Adipocyte (in vitro differentiated cells): ENCODE results near the gene WDR47.

Experiments
- DNase-seq: peaks from one replicate; pipeline ENCODE4 v3.0.0-alpha.2; 2015; ENCODE audit warnings: low read depth
- H3K27me3 ChIP-seq: replicated peaks from 2 replicates; pipeline ENCODE4 v1.7.0; 2013; ENCODE audit warnings: mild to moderate bottlenecking, low read length, moderate library complexity; ENCODE audit not compliant: control insufficient read depth, insufficient read depth
- H3K36me3 ChIP-seq: 2 replicates; pipeline ENCODE4 v1.7.0; 2013; ENCODE audit warnings: low read length, mild to moderate bottlenecking, moderate library complexity; ENCODE audit not compliant: control insufficient read depth, insufficient read depth, severe bottlenecking
- H3K4me1 ChIP-seq: 2 replicates; pipeline ENCODE4 v1.7.0; 2013; ENCODE audit warnings: mild to moderate bottlenecking, low read length, moderate library complexity; ENCODE audit not compliant: control insufficient read depth, insufficient read depth
- H3K4me3 ChIP-seq: 2 replicates; pipeline ENCODE4 v1.7.0; 2013; ENCODE audit warnings: mild to moderate bottlenecking, low read length, moderate library complexity
- H3K9ac ChIP-seq: 2 replicates; pipeline ENCODE4 v1.7.0; 2013; ENCODE audit warnings: mild to moderate bottlenecking, low read length, moderate library complexity
- H3K9me3 ChIP-seq: 2 replicates; pipeline ENCODE4 v1.7.0; 2013; ENCODE audit warnings: mild to moderate bottlenecking, low read length, moderate library complexity; ENCODE audit not compliant: control insufficient read depth

Gene WDR47

GRCh38 chr1:108925920-108926319 is 116.0 kb downstream of the WDR47 start:
- DNase-seq, result no peak
- Histone ChIP-seq H3K4me3 (no peak overlapping the region), H3K36me3 (peaks cover 84% of the 10 kb centered on the region), H3K27me3 (no peaks in the 10 kb centered on the region), H3K4me1 (no peaks in the 10 kb centered on the region), H3K9me3 (no peaks in the 10 kb centered on the region), H3K9ac (no peak overlapping the region)
